Measurements from ENCODE around the gene CTU2.

The CTU2 gene

GRCh38 chr16:88758227-88758943 is 52.1 kb downstream of the CTU2 start:
- DNase-seq (ENCODE audit: low spot score): no peak
- no peak for TF ChIP-seq CTCF (IDR thresholded peaks at IDR 0.05)
- Histone ChIP-seq H3K27ac (no peak overlapping the region), H3K4me3 (no peak overlapping the region)

- no peak overlapping the region for H3K27ac ChIP-seq
- no peak for TF ChIP-seq CTCF (IDR thresholded peaks at IDR 0.05)
- DNase-seq (ENCODE audit: low spot score): no peak
- H3K4me3 ChIP-seq: no peak overlapping the region
Measured at GRCh38 chr16:88758944-88759244, 52.6 kb downstream of the CTU2 start.

GRCh38 chr16:88759245-88759975 is 53.1 kb downstream of the CTU2 start:
- TF ChIP-seq CTCF (IDR thresholded peaks at IDR 0.05): no peak
- H3K27ac ChIP-seq: no peak overlapping the region
- DNase-seq (ENCODE audit: low spot score): no peak
- H3K4me3 ChIP-seq: no peak overlapping the region

- Histone ChIP-seq H3K4me3 (no peak overlapping the region), H3K27ac (no peak overlapping the region)
- DNase-seq (ENCODE audit: low spot score): no peak
- TF ChIP-seq CTCF (IDR thresholded peaks at IDR 0.05): no peak
Measured at GRCh38 chr16:88759976-88760350, 53.7 kb downstream of the CTU2 start.

GRCh38 chr16:88760424-88761142 is 54.3 kb downstream of the CTU2 start:
- DNase-seq (ENCODE audit: low spot score): no peak
- Histone ChIP-seq H3K4me3 (no peak overlapping the region), H3K27ac (no peak overlapping the region)
- TF ChIP-seq CTCF (IDR thresholded peaks at IDR 0.05): no peak

- no peak for TF ChIP-seq CTCF (IDR thresholded peaks at IDR 0.05)
- Histone ChIP-seq H3K27ac (no peak overlapping the region), H3K4me3 (no peak overlapping the region)
- no peak for DNase-seq (ENCODE audit: low spot score)
Measured at GRCh38 chr16:88761143-88761534, 54.8 kb downstream of the CTU2 start.
